Panc1 (cell line): Measurements from ENCODE around the gene MAP2K7. TPM values are rescaled to one million over a fixed set of nuclear protein-coding genes. Genes with fewer than 3 reads are reported as not detected.

ENCODE experiments used
- ATAC-seq: fragments of 200-7000 bp; cut with Tn5 transposase; 2 replicates; pipeline ENCODE4 v1.9.1; 2020; ENCODE audit warnings: mild to moderate bottlenecking, moderate library complexity
- BruUV-seq: library from RNA; stranded (reverse); fragments of 400-500 nt; replicated peaks from 2 replicates; lab custom pipeline; 2021; lab: Mats Ljungman, UMichigan
- CTCF ChIA-PET: fragments of 300-600 bp; sonication (Branson Sonifier 250); formaldehyde crosslinking; loops from one replicate; lab custom pipeline; 2022; ENCODE audit warnings: antibody characterized with exemption; lab: Charles Lee
- POLR2A ChIA-PET: fragments of 300-600 bp; sonication (Branson Sonifier 250); formaldehyde crosslinking; loops from one replicate; lab custom pipeline; 2022; ENCODE audit warnings: antibody characterized with exemption; lab: Charles Lee
- DNase-seq: peaks from one replicate; pipeline ENCODE4 v3.0.0-alpha.2; 2010; ENCODE audit warnings: low read depth, low spot score
- H3K27ac ChIP-seq: 2 replicates; pipeline ENCODE4 v1.5.1; 2011; ENCODE audit warnings: mild to moderate bottlenecking, low read length, inconsistent platforms
- H3K27me3 ChIP-seq: fragments of 200-500 bp; sonication (Bioruptor generic); 2 replicates; pipeline ENCODE4 v1.6.0; 2014; ENCODE audit warnings: low read length, inconsistent platforms; ENCODE audit not compliant: control insufficient read depth, insufficient read depth
- H3K36me3 ChIP-seq: fragments of 200-500 bp; sonication (Bioruptor generic); 2 replicates; pipeline ENCODE4 v1.5.1; 2014; ENCODE audit warnings: inconsistent platforms, mild to moderate bottlenecking, low read length, moderate library complexity; ENCODE audit not compliant: control insufficient read depth, insufficient read depth
- H3K4me1 ChIP-seq: 2 replicates; pipeline ENCODE4 v1.5.1; 2011; ENCODE audit warnings: inconsistent platforms, mild to moderate bottlenecking, low read length, moderate library complexity; ENCODE audit not compliant: control insufficient read depth, insufficient read depth
- H3K4me3 ChIP-seq, 2 experiments: 2 replicates each; pipeline ENCODE4 v1.5.1; 2011 to 2012; ENCODE audit warnings: low read depth in 2 of 2, low read length in 2 of 2, mild to moderate bottlenecking in 2 of 2, inconsistent platforms in 1 of 2, moderate library complexity in 1 of 2
- H3K9me3 ChIP-seq: fragments of 200-500 bp; sonication (Bioruptor generic); 2 replicates; pipeline ENCODE4 v1.5.1; 2014; ENCODE audit warnings: low read depth, mild to moderate bottlenecking, inconsistent platforms, low read length, moderate library complexity; ENCODE audit not compliant: control insufficient read depth, insufficient read depth
- CTCF ChIP-seq: fragments of 450-650 bp; IDR thresholded peaks from 2 replicates; pipeline ENCODE4 v1.5.1; 2017; ENCODE audit warnings: mild to moderate bottlenecking
- POLR2AphosphoS5 ChIP-seq: IDR thresholded peaks from 2 replicates; pipeline ENCODE4 v1.6.1; 2012; ENCODE audit warnings: mild to moderate bottlenecking, low read depth, low read length, moderate library complexity
- REST ChIP-seq, 2 experiments: IDR thresholded peaks; 2 replicates each; pipeline ENCODE4 v1.6.1; 2011 to 2012; ENCODE audit warnings: low read depth in 2 of 2, control low read depth in 1 of 2, low read length in 1 of 2, mild to moderate bottlenecking in 1 of 2, moderate library complexity in 1 of 2; ENCODE audit not compliant: insufficient read depth in 1 of 2
- SIN3A ChIP-seq: IDR thresholded peaks from 2 replicates; pipeline ENCODE4 v1.6.1; 2012; ENCODE audit warnings: low read depth, mild to moderate bottlenecking, low read length, moderate library complexity, borderline replicate concordance; ENCODE audit not compliant: insufficient read depth
- TCF7L2 ChIP-seq: IDR thresholded peaks from 2 replicates; pipeline ENCODE4 v1.6.1; 2011; ENCODE audit warnings: mild to moderate bottlenecking, low read depth, low read length, inconsistent platforms
- in situ Hi-C: cut with HindIII; loops from 2 replicates; pipeline ENCODE4 v1.10.0; 2016; ENCODE audit warnings: low sequenced_read_pairs, low pct_unique_long_range_greater_than_20kb
- intact Hi-C: fragments of 100-400 bp; cut with micrococcal nuclease; formaldehyde crosslinking; loops from one replicate; pipeline ENCODE4 v1.10.0; 2022; ENCODE audit not compliant: unreplicated experiment
- total RNA-seq: library from RNA; stranded (reverse); gene quantifications from one replicate; pipeline ENCODE4 v1.2.1, GENCODE V29; 2021; ENCODE audit not compliant: unreplicated experiment

Gene MAP2K7
- total RNA-seq, 1 experiment from 2014 or later: 32.9 TPM

- H3K4me3 ChIP-seq: no peak overlapping the region
- no TSS peak for BruUV-seq
- H3K9me3 ChIP-seq: no peaks in the 10 kb centered on the region
- no peak for TF ChIP-seq SIN3A
- TF ChIP-seq POLR2AphosphoS5: no peak
- no peak for TF ChIP-seq REST (IDR thresholded peaks at IDR 0.05; ENCODE audit: insufficient read depth in 1 of 2, low read depth in 2 of 2, low read length in 1 of 2)
- no peak overlapping the region for H3K27ac ChIP-seq
- H3K4me1 ChIP-seq: no peaks in the 10 kb centered on the region
- CTCF ChIA-PET: interaction anchor here (0.6 kb wide), 1 partner anchor 60 kb away, joined by 7 read pairs; no protein-coding TSS in a partner anchor
- peaks cover 3% of the 10 kb centered on the region; the same call in 1 of the 2 replicates for H3K36me3 ChIP-seq
- intact Hi-C loops (no loop called here), in situ Hi-C loops (no loop called here)
- ATAC-seq: no peak
- DNase-seq: no peak
- POLR2A ChIA-PET: interaction anchor here (0.5 kb wide), 1 partner anchor 14 kb away, joined by 3 read pairs; no protein-coding TSS in a partner anchor
- H3K27me3 ChIP-seq: no peaks in the 10 kb centered on the region
Measured at GRCh38 chr19:7885818-7886217, 17.9 kb upstream of the MAP2K7 start.

GRCh38 chr19:7887408-7888144 is 16.1 kb upstream of the MAP2K7 start:
- no peak for ATAC-seq
- in situ Hi-C loops: no loop called here
- no peak overlapping the region for H3K27ac ChIP-seq

More at GRCh38 chr19:7887408-7888144, 16.1 kb upstream of the MAP2K7 start:
- no peaks in the 10 kb centered on the region for H3K4me1 ChIP-seq
- intact Hi-C loops: no loop called here
- no peaks in the 10 kb centered on the region for H3K27me3 ChIP-seq
- DNase-seq: no peak
- ChIA-PET POLR2A (interaction anchor here (0.6 to 0.7 kb wide), 2 partner anchors 26 to 59 kb away, joined by 3 to 5 read pairs; no protein-coding TSS in a partner anchor), CTCF (no interaction called here)
- H3K36me3 ChIP-seq: peaks cover 3% of the 10 kb centered on the region; the same call in 1 of the 2 replicates
- BruUV-seq: no TSS peak
- H3K9me3 ChIP-seq: no peaks in the 10 kb centered on the region
- no peak for TF ChIP-seq SIN3A
- TF ChIP-seq CTCF: no peak
- TF ChIP-seq TCF7L2: no peak
- no peak for TF ChIP-seq POLR2AphosphoS5
- no peak for TF ChIP-seq REST (IDR thresholded peaks at IDR 0.05; ENCODE audit: insufficient read depth in 1 of 2, low read depth in 2 of 2, low read length in 1 of 2)
- H3K4me3 ChIP-seq: peak overlapping the region; percentile 45 to 46
